HUES48 (cell line): ENCODE data around the gene BFSP1.

Source experiments
- H3K27ac ChIP-seq: one replicate; pipeline ENCODE4 v1.7.0; 2013; ENCODE audit warnings: low read depth, low read length, inconsistent platforms
- H3K27me3 ChIP-seq: 2 replicates; pipeline ENCODE4 v1.6.1; 2013; ENCODE audit warnings: mild to moderate bottlenecking, low read length; ENCODE audit not compliant: control insufficient read depth, insufficient read depth
- H3K36me3 ChIP-seq: 2 replicates; pipeline ENCODE4 v1.6.1; 2013; ENCODE audit warnings: low read length; ENCODE audit not compliant: control insufficient read depth, insufficient read depth
- H3K4me1 ChIP-seq: 2 replicates; pipeline ENCODE4 v1.6.1; 2013; ENCODE audit warnings: mild to moderate bottlenecking, low read length; ENCODE audit not compliant: control insufficient read depth, insufficient read depth
- H3K4me3 ChIP-seq: 2 replicates; pipeline ENCODE4 v1.5.1; 2013; ENCODE audit warnings: mild to moderate bottlenecking, low read depth, low read length
- H3K9ac ChIP-seq: 2 replicates; pipeline ENCODE4 v1.6.1; 2013; ENCODE audit warnings: mild to moderate bottlenecking, low read depth, low read length, moderate library complexity
- H3K9me3 ChIP-seq: 2 replicates; pipeline ENCODE4 v1.6.1; 2013; ENCODE audit warnings: low read length; ENCODE audit not compliant: control insufficient read depth, insufficient read depth

The BFSP1 gene

GRCh38 chr20:17480696-17481095 is 50.5 kb downstream of the BFSP1 start:
- no peaks in the 10 kb centered on the region for H3K4me1 ChIP-seq
- no peak overlapping the region for H3K9ac ChIP-seq
- no peak overlapping the region for H3K27ac ChIP-seq
- H3K4me3 ChIP-seq = no peak overlapping the region
- no peaks in the 10 kb centered on the region for H3K9me3 ChIP-seq
- no peaks in the 10 kb centered on the region for H3K27me3 ChIP-seq
- no peaks in the 10 kb centered on the region for H3K36me3 ChIP-seq

- Histone ChIP-seq H3K4me1 (no peaks in the 10 kb centered on the region), H3K9me3 (no peaks in the 10 kb centered on the region), H3K9ac (no peak overlapping the region), H3K4me3 (no peak overlapping the region), H3K27ac (no peak overlapping the region), H3K36me3 (no peaks in the 10 kb centered on the region), H3K27me3 (no peaks in the 10 kb centered on the region)
These were observed 52.0 kb downstream of the BFSP1 start for GRCh38 chr20:17479063-17479657.

- H3K36me3 ChIP-seq = no peaks in the 10 kb centered on the region
- no peak overlapping the region for H3K4me3 ChIP-seq
- no peaks in the 10 kb centered on the region for H3K27me3 ChIP-seq
- no peaks in the 10 kb centered on the region for H3K4me1 ChIP-seq
- H3K27ac ChIP-seq = no peak overlapping the region
- H3K9me3 ChIP-seq = no peaks in the 10 kb centered on the region
- H3K9ac ChIP-seq = no peak overlapping the region
These were observed 57.5 kb downstream of the BFSP1 start for GRCh38 chr20:17473659-17474058.

- H3K27ac ChIP-seq = no peak overlapping the region
- H3K4me1 ChIP-seq = no peaks in the 10 kb centered on the region
- no peaks in the 10 kb centered on the region for H3K36me3 ChIP-seq
- no peak overlapping the region for H3K4me3 ChIP-seq
- no peaks in the 10 kb centered on the region for H3K9me3 ChIP-seq
- H3K9ac ChIP-seq = no peak overlapping the region
- no peaks in the 10 kb centered on the region for H3K27me3 ChIP-seq
These were observed 59.5 kb downstream of the BFSP1 start for GRCh38 chr20:17471606-17472187.

DNA sequence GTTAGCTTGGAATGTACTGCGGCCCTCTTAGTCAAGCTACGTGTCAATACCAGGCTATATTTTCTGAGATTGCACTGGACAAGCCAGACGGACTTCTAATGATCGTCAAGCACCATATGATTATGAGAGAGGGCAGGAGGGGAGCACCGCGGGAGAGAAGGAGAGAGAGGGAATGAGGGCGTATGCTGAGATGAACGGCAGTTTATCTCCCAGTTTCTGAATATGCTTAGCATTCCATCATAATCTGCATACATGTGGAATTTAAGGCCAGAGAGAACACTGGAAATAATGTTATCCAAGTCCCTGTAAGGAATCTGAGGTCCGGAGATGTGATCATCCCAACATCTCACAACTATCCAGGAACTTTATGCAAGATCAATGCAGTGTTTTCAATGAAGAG is 60.2 kb downstream of the BFSP1 start:
- no peaks in the 10 kb centered on the region for H3K4me1 ChIP-seq
- no peaks in the 10 kb centered on the region for H3K9me3 ChIP-seq
- no peak overlapping the region for H3K27ac ChIP-seq
- no peak overlapping the region for H3K4me3 ChIP-seq
- no peaks in the 10 kb centered on the region for H3K36me3 ChIP-seq
- H3K9ac ChIP-seq = no peak overlapping the region
- H3K27me3 ChIP-seq = no peaks in the 10 kb centered on the region

DNA sequence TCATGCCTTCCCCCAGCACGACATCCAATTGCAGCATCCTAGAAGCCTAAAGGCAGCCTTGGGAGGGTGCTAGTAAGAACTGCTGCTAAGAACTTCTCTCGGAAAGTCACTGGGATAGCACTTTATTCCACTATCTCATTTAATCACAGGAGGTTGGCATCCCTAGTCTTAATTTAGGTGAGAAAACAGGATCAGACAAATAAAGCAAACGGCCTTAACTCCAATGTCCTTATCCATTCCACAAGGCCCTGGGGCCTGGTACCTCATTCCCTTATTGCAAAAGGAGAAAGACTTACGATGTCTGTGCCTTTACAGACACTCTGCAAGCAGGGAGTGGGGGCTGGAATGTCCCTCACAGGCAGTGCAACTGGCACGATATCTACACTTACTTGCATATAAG is 60.7 kb downstream of the BFSP1 start:
- Histone ChIP-seq H3K36me3 (no peaks in the 10 kb centered on the region), H3K27ac (no peak overlapping the region), H3K27me3 (no peaks in the 10 kb centered on the region), H3K9me3 (no peaks in the 10 kb centered on the region), H3K9ac (no peak overlapping the region), H3K4me1 (no peaks in the 10 kb centered on the region), H3K4me3 (no peak overlapping the region)

GRCh38 chr20:17469246-17470030 is 61.7 kb downstream of the BFSP1 start:
- no peaks in the 10 kb centered on the region for H3K4me1 ChIP-seq
- no peaks in the 10 kb centered on the region for H3K36me3 ChIP-seq
- no peak overlapping the region for H3K9ac ChIP-seq
- no peak overlapping the region for H3K27ac ChIP-seq
- H3K27me3 ChIP-seq = no peaks in the 10 kb centered on the region
- H3K9me3 ChIP-seq = no peaks in the 10 kb centered on the region
- H3K4me3 ChIP-seq = no peak overlapping the region

DNA sequence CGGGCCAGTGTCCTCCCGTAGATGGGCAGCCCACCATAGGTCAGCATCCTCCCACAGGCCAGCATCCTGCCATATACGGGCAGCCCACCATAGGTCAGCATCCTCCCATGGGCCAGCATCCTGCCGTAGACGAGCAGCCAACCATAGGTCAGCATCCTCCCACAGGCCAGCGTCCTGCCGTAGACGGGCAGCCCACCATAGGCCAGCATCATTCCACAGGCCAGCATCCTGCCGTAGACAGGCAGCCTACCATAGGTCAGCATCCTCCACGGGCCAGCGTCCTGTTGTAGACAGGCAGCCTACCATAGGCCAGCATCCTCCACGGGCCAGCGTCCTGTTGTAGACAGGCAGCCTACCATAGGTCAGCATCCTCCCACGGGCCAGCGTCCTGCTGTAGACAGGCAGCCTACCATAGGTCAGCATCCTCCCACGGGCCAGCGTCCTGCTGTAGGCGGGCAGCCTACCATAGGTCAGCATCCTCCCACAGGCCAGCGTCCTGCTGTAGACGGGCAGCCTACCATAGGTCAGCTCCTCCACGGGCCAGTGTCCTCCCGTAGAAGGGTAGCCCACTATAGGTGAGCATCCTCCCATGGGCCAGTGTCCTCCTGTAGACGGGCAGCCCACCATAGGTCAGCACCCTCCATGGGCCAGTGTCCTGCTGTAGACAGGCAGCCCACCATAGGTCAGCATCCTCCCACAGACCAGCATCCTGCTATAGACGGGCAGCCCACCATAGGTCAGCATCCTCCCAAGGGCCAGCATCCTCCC is 62.9 kb downstream of the BFSP1 start:
- H3K9ac ChIP-seq = no peak overlapping the region
- no peaks in the 10 kb centered on the region for H3K36me3 ChIP-seq
- H3K27me3 ChIP-seq = no peaks in the 10 kb centered on the region

DNA sequence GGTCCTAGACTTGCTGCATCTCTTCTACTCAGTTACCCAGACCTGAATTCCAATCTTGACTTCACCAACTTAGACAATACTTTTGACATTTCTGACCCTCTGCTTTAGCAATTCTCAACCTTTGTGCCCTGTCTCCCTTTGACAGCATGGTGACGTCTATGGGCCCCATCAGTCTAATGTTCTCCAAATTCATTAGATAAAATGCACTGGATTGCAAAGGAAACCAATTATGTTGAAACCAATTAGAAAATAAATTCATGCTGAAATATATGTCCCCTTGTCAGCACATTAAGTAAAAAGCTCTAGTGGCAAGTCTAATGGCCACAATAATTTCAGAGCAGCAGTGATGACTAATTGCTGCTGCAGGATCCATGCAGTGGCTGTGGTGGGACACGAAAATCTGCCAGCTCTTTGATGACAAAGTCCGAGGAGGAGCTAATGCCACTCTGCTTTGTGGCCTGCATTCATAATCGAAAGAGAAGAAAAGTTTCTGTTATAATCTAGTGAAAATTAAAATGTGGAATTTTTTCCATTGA is 64.0 kb downstream of the BFSP1 start:
- no peak overlapping the region for H3K27ac ChIP-seq
- H3K4me3 ChIP-seq = no peak overlapping the region
- H3K4me1 ChIP-seq = no peaks in the 10 kb centered on the region
- H3K36me3 ChIP-seq = no peaks in the 10 kb centered on the region
- H3K27me3 ChIP-seq = no peaks in the 10 kb centered on the region
- H3K9me3 ChIP-seq = no peaks in the 10 kb centered on the region
- no peak overlapping the region for H3K9ac ChIP-seq

More for the DNA sequence above, 62.9 kb downstream of the BFSP1 start:
- H3K27ac ChIP-seq = no peak overlapping the region
- H3K9me3 ChIP-seq = no peaks in the 10 kb centered on the region
- H3K4me1 ChIP-seq = no peaks in the 10 kb centered on the region
- no peak overlapping the region for H3K4me3 ChIP-seq

DNA sequence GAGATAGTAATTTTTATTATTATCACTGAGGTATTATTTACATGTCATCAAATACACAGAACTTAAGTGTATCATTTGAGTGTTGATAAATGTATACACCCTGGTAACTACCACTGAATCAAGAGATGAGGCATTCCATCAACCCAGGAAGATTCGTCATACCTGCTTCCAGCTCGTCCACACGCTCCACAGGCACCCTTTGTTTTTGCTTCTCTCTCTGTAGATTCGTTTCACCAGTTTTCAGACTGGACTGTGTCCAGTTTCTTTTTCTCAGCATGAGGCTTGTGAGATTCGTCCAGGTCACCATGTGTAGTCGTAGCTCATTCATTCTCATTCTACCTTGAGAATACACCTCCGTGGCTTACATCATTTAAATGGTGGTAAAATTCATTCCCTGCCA is 64.5 kb downstream of the BFSP1 start:
- Histone ChIP-seq H3K27ac (no peak overlapping the region), H3K4me3 (no peak overlapping the region), H3K9me3 (no peaks in the 10 kb centered on the region), H3K4me1 (no peaks in the 10 kb centered on the region), H3K9ac (no peak overlapping the region), H3K27me3 (no peaks in the 10 kb centered on the region), H3K36me3 (no peaks in the 10 kb centered on the region)
